ENCODE results near the gene BASP1.

DNA sequence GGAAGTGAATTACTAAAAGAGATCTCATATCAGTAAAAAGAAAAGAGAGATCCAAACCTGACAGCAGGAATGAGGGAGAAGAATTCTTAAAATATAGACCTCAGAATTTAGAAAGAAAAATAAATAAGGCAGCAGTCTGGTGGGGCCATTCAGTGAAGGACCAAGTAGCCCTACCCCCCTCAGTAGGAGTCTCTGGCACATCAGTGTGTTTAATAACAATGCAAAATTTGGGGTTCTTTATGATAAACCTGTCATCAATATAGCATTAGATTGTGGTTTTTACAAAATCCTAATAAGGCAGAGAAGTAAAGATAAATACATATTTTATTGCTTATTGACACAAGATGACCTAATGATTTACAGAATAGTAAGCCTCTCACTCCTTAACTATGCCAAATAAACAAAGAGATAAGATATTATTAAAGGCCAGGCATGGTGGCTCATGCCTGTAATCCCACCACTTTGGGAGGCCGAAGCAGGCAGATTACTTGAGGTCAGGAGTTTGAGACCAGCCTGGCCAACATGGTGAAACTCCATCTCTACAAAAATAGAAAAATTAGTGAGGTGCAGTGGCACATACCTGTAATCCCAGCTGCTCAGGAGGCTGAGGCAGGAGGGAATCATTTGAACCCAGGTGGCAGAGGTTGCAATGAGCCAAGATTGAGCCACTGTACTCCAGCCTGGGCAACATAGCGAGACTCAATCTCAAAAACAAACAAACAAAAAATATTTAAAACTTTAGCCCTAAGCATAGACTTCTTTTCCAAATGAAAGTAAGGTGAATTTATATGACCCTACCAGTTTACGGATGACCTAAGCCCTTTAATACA lies 108.6 kb downstream of the BASP1 start:
- TF ChIP-seq, protein P1, sequence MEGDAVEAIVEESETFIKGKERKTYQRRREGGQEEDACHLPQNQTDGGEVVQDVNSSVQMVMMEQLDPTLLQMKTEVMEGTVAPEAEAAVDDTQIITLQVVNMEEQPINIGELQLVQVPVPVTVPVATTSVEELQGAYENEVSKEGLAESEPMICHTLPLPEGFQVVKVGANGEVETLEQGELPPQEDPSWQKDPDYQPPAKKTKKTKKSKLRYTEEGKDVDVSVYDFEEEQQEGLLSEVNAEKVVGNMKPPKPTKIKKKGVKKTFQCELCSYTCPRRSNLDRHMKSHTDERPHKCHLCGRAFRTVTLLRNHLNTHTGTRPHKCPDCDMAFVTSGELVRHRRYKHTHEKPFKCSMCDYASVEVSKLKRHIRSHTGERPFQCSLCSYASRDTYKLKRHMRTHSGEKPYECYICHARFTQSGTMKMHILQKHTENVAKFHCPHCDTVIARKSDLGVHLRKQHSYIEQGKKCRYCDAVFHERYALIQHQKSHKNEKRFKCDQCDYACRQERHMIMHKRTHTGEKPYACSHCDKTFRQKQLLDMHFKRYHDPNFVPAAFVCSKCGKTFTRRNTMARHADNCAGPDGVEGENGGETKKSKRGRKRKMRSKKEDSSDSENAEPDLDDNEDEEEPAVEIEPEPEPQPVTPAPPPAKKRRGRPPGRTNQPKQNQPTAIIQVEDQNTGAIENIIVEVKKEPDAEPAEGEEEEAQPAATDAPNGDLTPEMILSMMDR (IDR thresholded peaks at IDR 0.05), result no peak
- no peak for TF ChIP-seq POLR2A (IDR thresholded peaks at IDR 0.05)
